SK-N-SH (cell line): Measurements from ENCODE around the gene GUCY2C. TPM values are rescaled to one million over a fixed set of nuclear protein-coding genes. Genes with fewer than 3 reads are reported as not detected.

ENCODE experiments used
- CTCF ChIA-PET: fragments of 300-600, 350-600 bp; formaldehyde crosslinking; extraction: SDS; loops from one replicate; lab custom pipeline; 2021; lab: Yijun Ruan, JAX
- POLR2A ChIA-PET: fragments of 350-600 bp; sonication (Branson Sonifier 250); formaldehyde crosslinking; extraction: SDS; loops from one replicate; lab custom pipeline; 2020; ENCODE audit warnings: antibody characterized with exemption, inconsistent platforms; lab: Yijun Ruan, JAX
- DNase-seq: peaks from one replicate; pipeline ENCODE4 v3.0.0; 2012
- H2AFZ ChIP-seq: fragments of 200-600 bp; sonication (generic); 2 replicates; pipeline ENCODE4 v1.8.1; 2016; ENCODE audit warnings: antibody characterized with exemption, mild to moderate bottlenecking, low read depth
- H3F3A ChIP-seq: fragments of 200-600 bp; sonication (generic); replicated peaks from 2 replicates; pipeline ENCODE3; 2016; ENCODE audit warnings: antibody characterized with exemption, mild to moderate bottlenecking; ENCODE audit not compliant: insufficient read depth
- H3K27ac ChIP-seq, 2 experiments: fragments of 200-500 bp in 1 of 2; fragments of 200-600 bp in 1 of 2; sonication (Bioruptor generic) in 1 of 2; sonication (generic), shearing (Covaris generic) in 1 of 2; 2 replicates each; pipeline versions ENCODE4 v1.5.1 to v1.6.1; 2014 to 2016; ENCODE audit warnings: low read depth in 2 of 2, inconsistent platforms in 1 of 2, low read length in 1 of 2, mild to moderate bottlenecking in 1 of 2, mixed read lengths in 1 of 2
- H3K27me3 ChIP-seq: fragments of 200-600 bp; sonication (generic), shearing (Covaris generic); 2 replicates; pipeline ENCODE4 v1.6.1; 2016; ENCODE audit warnings: mixed run types; ENCODE audit not compliant: insufficient read depth
- H3K36me3 ChIP-seq, 2 experiments: fragments of 200-500 bp in 1 of 2; fragments of 200-600 bp in 1 of 2; sonication (Bioruptor generic) in 1 of 2; sonication (generic) in 1 of 2; replicated peaks in 1 of 2; 2 replicates each; pipeline versions ENCODE3 to v1.5.1; 2014 to 2016; ENCODE audit warnings: low read length in 1 of 2, mild to moderate bottlenecking in 1 of 2; ENCODE audit not compliant: insufficient read depth in 2 of 2, control insufficient read depth in 1 of 2
- H3K4me1 ChIP-seq, 2 experiments: fragments of 200-500 bp in 1 of 2; fragments of 200-600 bp in 1 of 2; sonication (Bioruptor generic) in 1 of 2; sonication (generic), shearing (Covaris generic) in 1 of 2; 2 replicates each; pipeline versions ENCODE4 v1.5.1 to v1.6.1; 2014 to 2016; ENCODE audit warnings: low read depth in 1 of 2, low read length in 1 of 2, mixed run types in 1 of 2; ENCODE audit not compliant: insufficient read depth in 2 of 2, control insufficient read depth in 1 of 2
- H3K4me2 ChIP-seq: fragments of 200-600 bp; sonication (generic), shearing (Covaris generic); 2 replicates; pipeline ENCODE4 v1.6.1; 2017; ENCODE audit warnings: mixed run types
- H3K4me3 ChIP-seq, 2 experiments: fragments of 200-500 bp in 1 of 2; fragments of 200-600 bp in 1 of 2; sonication (Bioruptor generic) in 1 of 2; sonication (generic), shearing (Covaris generic) in 1 of 2; 2 replicates each; pipeline versions ENCODE4 v1.5.1 to v1.8.1; 2014 to 2016; ENCODE audit warnings: low read depth in 2 of 2, inconsistent platforms in 1 of 2, low read length in 1 of 2, mild to moderate bottlenecking in 1 of 2, mixed read lengths in 1 of 2, moderate library complexity in 1 of 2
- H3K79me2 ChIP-seq: fragments of 200-600 bp; sonication (generic); 2 replicates; pipeline ENCODE4 v1.8.1; 2017; ENCODE audit warnings: mild to moderate bottlenecking; ENCODE audit not compliant: insufficient read depth
- H3K9ac ChIP-seq: fragments of 200-600 bp; sonication (generic); 2 replicates; pipeline ENCODE4 v1.6.1; 2017; ENCODE audit warnings: mixed run types
- H3K9me2 ChIP-seq: fragments of 200-600 bp; sonication (generic); 2 replicates; pipeline ENCODE4 v1.6.1; 2017; ENCODE audit warnings: mixed run types
- H3K9me3 ChIP-seq: fragments of 200-600 bp; sonication (generic); 2 replicates; pipeline ENCODE4 v1.6.1; 2017; ENCODE audit warnings: mixed run types, mild to moderate bottlenecking, moderate library complexity
- H4K20me1 ChIP-seq: fragments of 200-600 bp; sonication (generic); 2 replicates; pipeline ENCODE4 v1.6.1; 2017; ENCODE audit warnings: mild to moderate bottlenecking, mixed run types; ENCODE audit not compliant: insufficient read depth
- CHD2 ChIP-seq: fragments of 150-350 bp; IDR thresholded peaks from 2 replicates; pipeline ENCODE4 v1.6.1; 2018; ENCODE audit warnings: low read length; ENCODE audit not compliant: partially characterized antibody
- EZH2phosphoT487 ChIP-seq: fragments of 200-600 bp; sonication (generic); IDR thresholded peaks from 2 replicates; pipeline ENCODE4 v1.6.1; 2017; ENCODE audit warnings: low read depth, mixed run types, mild to moderate bottlenecking, antibody characterized with exemption, moderate library complexity, borderline replicate concordance
- FOXJ3 ChIP-seq: sonication (generic); formaldehyde crosslinking; IDR thresholded peaks from 2 replicates; pipeline ENCODE4 v1.5.1; 2020; ENCODE audit warnings: mild to moderate bottlenecking, missing genetic modification reagents
- GATA2 ChIP-seq: sonication (generic); formaldehyde crosslinking; IDR thresholded peaks from 2 replicates; pipeline ENCODE4 v1.5.0; 2020; ENCODE audit warnings: mild to moderate bottlenecking, missing genetic modification reagents
- IRF3 ChIP-seq: fragments of 150-350 bp; IDR thresholded peaks from 2 replicates; pipeline ENCODE4 v1.6.1; 2016; ENCODE audit warnings: mild to moderate bottlenecking, low read depth, low read length
- POLR2AphosphoS5 ChIP-seq: IDR thresholded peaks from 2 replicates; pipeline ENCODE4 v1.6.1; 2012; ENCODE audit warnings: low read depth, low read length
- RCOR1 ChIP-seq: fragments of 150-350 bp; IDR thresholded peaks from 2 replicates; pipeline ENCODE4 v1.6.1; 2017; ENCODE audit warnings: antibody characterized with exemption, low read length
- REST ChIP-seq: IDR thresholded peaks from 2 replicates; pipeline ENCODE4 v1.6.1; 2012; ENCODE audit warnings: mild to moderate bottlenecking, low read depth, low read length, moderate library complexity
- RFX5 ChIP-seq: IDR thresholded peaks from 2 replicates; pipeline ENCODE4 v1.6.1; 2012; ENCODE audit warnings: mild to moderate bottlenecking, improper control_type of control experiment, low read length
- SIN3A ChIP-seq: IDR thresholded peaks from 2 replicates; pipeline ENCODE4 v1.6.1; 2012; ENCODE audit warnings: low read depth, mild to moderate bottlenecking, low read length, moderate library complexity, borderline replicate concordance
- SMC3 ChIP-seq: IDR thresholded peaks from 2 replicates; pipeline ENCODE4 v1.6.1; 2012; ENCODE audit warnings: low read depth, low read length, improper control_type of control experiment
- TEAD4 ChIP-seq: IDR thresholded peaks from 2 replicates; pipeline ENCODE4 v1.4.0; 2012; ENCODE audit warnings: mild to moderate bottlenecking, borderline replicate concordance; ENCODE audit not compliant: insufficient read depth
- WGBS: methylation state at CpG from one replicate; pipeline ENCODE4 v1.1.6; 2017; ENCODE audit warnings: low lambda C conversion rate; 5-methylcytosine and 5-hydroxymethylcytosine counted together
- polyA plus RNA-seq, 3 experiments: library from polyadenylated mRNA; depleted of rRNA; stranded (reverse); fragments of >200 nt; gene quantifications; 2 replicates each; pipeline ENCODE4 v1.2.3, GENCODE V29; 2012

Gene GUCY2C
- polyA plus RNA-seq, 1 of the 3 experiments (the other 2 are of a cell fraction) = not detected

- Histone ChIP-seq H3K4me2 (no peak overlapping the region), H3F3A (no peaks in the 10 kb centered on the region), H3K27me3 (peaks cover 1% of the 10 kb centered on the region; the same call in 1 of the 2 replicates), H3K36me3 (no peaks in the 10 kb centered on the region), H3K4me3 (no peak overlapping the region), H3K27ac (no peak overlapping the region), H3K4me1 (no peaks in the 10 kb centered on the region), H3K9ac (no peak overlapping the region), H2AFZ (no peak overlapping the region), H3K9me3 (no peaks in the 10 kb centered on the region), H3K79me2 (no peaks in the 10 kb centered on the region), H3K9me2 (no peaks in the 10 kb centered on the region), H4K20me1 (no peaks in the 10 kb centered on the region)
- TF ChIP-seq REST (no peak), TEAD4 (no peak), FOXJ3 (CRISPR knock-in tag) (no peak), EZH2phosphoT487 (no peak), GATA2 (CRISPR knock-in tag) (no peak), IRF3 (no peak), CHD2 (no peak), SIN3A (no peak)
- POLR2A ChIA-PET = no interaction called here
- CTCF ChIA-PET = no interaction called here
- 22% methylated on average over 2 of the region's 3 CpGs for WGBS
- no peak for DNase-seq
Observed at GRCh38 chr12:14668591-14668990, 27.8 kb downstream of the GUCY2C start.

- WGBS = 80% methylated on average over 23 of the region's 23 CpGs
- Histone ChIP-seq H3K4me3 (no peak overlapping the region), H3K9me2 (no peaks in the 10 kb centered on the region), H3K4me1 (no peaks in the 10 kb centered on the region), H3K79me2 (no peaks in the 10 kb centered on the region), H3K36me3 (no peaks in the 10 kb centered on the region), H3K9me3 (no peaks in the 10 kb centered on the region), H3K9ac (no peak overlapping the region), H2AFZ (no peak overlapping the region), H3F3A (no peaks in the 10 kb centered on the region), H4K20me1 (no peaks in the 10 kb centered on the region), H3K27ac (no peak overlapping the region), H3K27me3 (no peaks in the 10 kb centered on the region; the same call in 1 of the 2 replicates), H3K4me2 (no peak overlapping the region)
- no peak for DNase-seq
- ChIA-PET CTCF (interaction anchor here (1.6 to 2.7 kb wide), 2 partner anchors 38 to 427 kb away, joined by 3 to 13 read pairs; no protein-coding TSS in a partner anchor), POLR2A (no interaction called here)
- no peak for TF ChIP-seq RFX5
- TF ChIP-seq TEAD4 = no peak
- TF ChIP-seq POLR2AphosphoS5 = no peak
- no peak for TF ChIP-seq SMC3
- TF ChIP-seq RCOR1 = no peak
Observed at GRCh38 chr12:14665354-14666348, 30.7 kb downstream of the GUCY2C start.
